IPS DF 19.7 (cell line): ENCODE data around the gene WDR76.

Experiments used
- DNase-seq: peaks from one replicate; pipeline ENCODE4 v3.0.0-alpha.2; 2013; ENCODE audit warnings: low read depth, low spot score

The WDR76 gene

DNA sequence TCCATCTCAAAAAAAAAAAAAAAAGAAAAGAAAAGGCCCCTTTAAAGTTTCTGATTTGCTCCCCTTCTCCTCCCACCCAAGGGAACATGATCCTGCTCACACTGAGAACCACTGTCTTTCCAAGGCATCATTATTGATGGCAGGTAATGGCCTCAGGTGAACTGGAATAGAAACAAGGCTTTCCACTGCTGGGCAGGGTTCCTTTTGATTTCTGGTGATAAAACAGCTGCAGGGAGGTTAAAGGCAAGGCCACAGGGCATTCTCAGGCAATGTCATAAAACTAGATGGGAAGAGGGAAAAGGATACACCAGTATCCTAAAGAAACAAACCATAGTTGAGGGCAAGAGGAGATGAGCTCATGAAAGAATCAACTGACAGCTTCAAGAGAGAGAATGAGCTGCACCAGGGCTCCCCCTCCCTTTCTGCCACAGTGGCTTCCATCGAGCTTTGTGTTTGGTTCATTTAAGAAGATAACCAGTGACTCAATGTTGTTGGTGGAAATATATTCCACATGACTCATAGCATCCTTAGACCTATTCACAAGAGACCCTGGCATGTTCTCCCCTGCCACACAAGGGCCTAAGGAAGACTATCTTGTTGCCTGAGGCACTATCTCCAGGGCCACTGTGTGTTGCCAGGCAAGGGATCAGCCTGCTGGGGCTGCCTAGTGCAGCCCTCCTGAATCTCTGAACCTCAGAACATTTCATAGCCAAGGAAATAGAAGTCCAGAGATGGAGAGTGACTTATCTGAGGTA lies 86.4 kb downstream of the WDR76 start:
- DNase-seq, result no peak

DNA sequence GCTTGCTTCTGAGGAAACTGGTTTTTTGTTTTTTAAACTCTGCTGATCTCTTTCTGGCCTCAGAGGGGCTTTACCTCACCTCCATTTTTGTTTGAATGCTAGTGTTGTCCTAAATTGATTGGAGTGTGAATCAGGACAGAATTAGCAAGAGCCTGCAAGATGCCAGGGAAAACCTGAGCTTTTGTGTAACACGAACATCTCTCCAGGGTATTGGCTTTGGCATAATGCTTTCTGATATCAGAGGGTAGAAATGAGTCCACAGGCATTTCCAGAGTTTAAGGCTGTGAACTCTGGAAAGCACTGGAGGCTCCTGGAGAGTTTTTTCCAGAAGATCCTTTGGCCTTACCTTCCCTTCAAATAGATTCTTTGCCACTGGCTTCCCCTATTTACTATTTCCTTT lies 87.1 kb downstream of the WDR76 start:
- no peak for DNase-seq

DNA sequence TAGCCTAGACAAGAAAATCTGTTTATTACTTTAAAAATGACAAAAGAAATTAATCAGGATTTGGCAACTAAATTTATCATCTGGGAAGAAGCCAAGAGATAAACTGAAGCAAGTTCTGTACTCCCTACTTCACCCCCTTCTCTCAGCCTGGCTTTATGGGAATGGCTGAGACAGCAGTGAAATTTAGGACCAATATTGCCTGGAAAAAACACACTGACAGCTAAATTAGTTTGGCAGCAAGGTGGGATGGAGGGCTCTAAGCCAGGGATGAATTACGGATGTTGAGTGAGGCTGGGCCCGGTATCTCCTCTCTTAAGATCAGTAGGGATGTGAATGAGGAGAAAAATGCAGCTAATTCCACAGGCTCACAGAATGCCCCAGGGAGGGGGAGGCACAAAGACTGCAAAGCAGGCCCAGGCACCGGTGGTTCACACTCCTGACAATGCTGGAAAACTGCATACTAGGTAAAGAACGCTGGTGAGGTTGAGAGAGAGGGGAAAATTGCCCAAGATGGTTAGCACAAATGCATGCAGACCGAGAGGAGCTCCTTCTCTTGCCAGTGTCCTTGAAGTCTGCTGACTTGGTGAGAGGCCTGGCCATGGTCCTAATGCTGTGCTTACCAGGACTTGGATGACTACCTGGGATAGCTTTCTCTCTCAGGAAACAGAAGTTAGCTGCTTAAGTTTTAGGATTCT lies 89.0 kb downstream of the WDR76 start:
- no peak for DNase-seq

DNA sequence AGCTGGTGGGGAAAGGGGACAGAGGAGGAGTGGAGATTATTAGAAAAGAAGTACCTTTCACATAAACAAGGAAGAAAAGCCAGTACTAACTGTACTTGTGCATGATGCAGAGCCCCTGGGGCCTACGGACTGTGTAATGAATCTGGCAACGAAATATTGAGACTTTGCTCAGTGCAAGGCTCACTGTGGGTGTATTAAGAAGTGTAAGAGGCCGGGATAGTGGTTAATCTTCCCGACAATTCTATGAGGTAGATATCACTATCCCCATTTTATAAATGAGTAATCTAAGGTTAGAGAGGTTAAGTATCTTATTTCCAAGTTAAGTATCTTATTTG lies 89.5 kb downstream of the WDR76 start:
- no peak for DNase-seq
